Testis (tissue), 2 donors: ENCODE results near the gene CMTM4.

Source experiments
- POLR2A ChIP-seq: fragments of 450-650 bp; IDR thresholded peaks from one replicate; pipeline ENCODE4 v1.6.1; 2017; ENCODE audit warnings: antibody characterized with exemption, mild to moderate bottlenecking, moderate library complexity
- TF ChIP-seq, protein P1 (sequence below), 3 experiments: fragments of 450-650 bp in 2 of 3; fragments of 200-600 bp in 1 of 3; sonication (generic) in 1 of 3; IDR thresholded peaks; one replicate each; pipeline ENCODE4 v1.5.1; 2016 to 2019; ENCODE audit warnings: antibody characterized with exemption in 3 of 3, mild to moderate bottlenecking in 2 of 3, moderate library complexity in 1 of 3

GRCh38 chr16:66590322-66590721, 106.2 kb downstream of the CMTM4 start:
- TF ChIP-seq, protein P1, sequence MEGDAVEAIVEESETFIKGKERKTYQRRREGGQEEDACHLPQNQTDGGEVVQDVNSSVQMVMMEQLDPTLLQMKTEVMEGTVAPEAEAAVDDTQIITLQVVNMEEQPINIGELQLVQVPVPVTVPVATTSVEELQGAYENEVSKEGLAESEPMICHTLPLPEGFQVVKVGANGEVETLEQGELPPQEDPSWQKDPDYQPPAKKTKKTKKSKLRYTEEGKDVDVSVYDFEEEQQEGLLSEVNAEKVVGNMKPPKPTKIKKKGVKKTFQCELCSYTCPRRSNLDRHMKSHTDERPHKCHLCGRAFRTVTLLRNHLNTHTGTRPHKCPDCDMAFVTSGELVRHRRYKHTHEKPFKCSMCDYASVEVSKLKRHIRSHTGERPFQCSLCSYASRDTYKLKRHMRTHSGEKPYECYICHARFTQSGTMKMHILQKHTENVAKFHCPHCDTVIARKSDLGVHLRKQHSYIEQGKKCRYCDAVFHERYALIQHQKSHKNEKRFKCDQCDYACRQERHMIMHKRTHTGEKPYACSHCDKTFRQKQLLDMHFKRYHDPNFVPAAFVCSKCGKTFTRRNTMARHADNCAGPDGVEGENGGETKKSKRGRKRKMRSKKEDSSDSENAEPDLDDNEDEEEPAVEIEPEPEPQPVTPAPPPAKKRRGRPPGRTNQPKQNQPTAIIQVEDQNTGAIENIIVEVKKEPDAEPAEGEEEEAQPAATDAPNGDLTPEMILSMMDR (IDR thresholded peaks at IDR 0.05): no peak
- no peak for TF ChIP-seq POLR2A
